Epithelial cell of proximal tubule (primary cell): ENCODE data around the gene CFH. TPM values are rescaled to one million over a fixed set of nuclear protein-coding genes. Genes with fewer than 3 reads are reported as not detected.

Source experiments
- DNase-seq: peaks from one replicate; pipeline ENCODE4 v3.0.0-alpha.2; 2011; ENCODE audit warnings: low read depth
- H3K4me3 ChIP-seq: 2 replicates; pipeline ENCODE4 v1.5.1; 2011; ENCODE audit warnings: low read depth, mild to moderate bottlenecking, low read length
- CTCF ChIP-seq: conservative IDR thresholded peaks from 2 replicates; pipeline ENCODE4 v1.5.1; 2012; ENCODE audit warnings: low read depth, mild to moderate bottlenecking, low read length
- total RNA-seq: library from RNA; depleted of rRNA; stranded (reverse); fragments of >200 nt; gene quantifications from 2 replicates; pipeline ENCODE4 v1.2.3, GENCODE V29; 2015

CFH gene
- total RNA-seq, result 1.4 and 9.2 TPM in 2 replicates

GRCh38 chr1:196651637-196652215, at the start of gene CFH:
Gene CFH, plus strand, starts transcription at chr1:196652043. Its CDS starts 75 bp downstream, at chr1:196652118.
- no peak for TF ChIP-seq CTCF
- no peak for DNase-seq
- H3K4me3 ChIP-seq, result peak within 1 kb of the TSS; percentile 28

GRCh38 chr1:196603651-196604050, 48.2 kb upstream of the CFH start:
- DNase-seq, result no peak
- H3K4me3 ChIP-seq, result no peak overlapping the region
- TF ChIP-seq CTCF, result no peak

- DNase-seq, result no peak
- peak overlapping the region; percentile 72 for H3K4me3 ChIP-seq
- TF ChIP-seq CTCF, result no peak
Measured at GRCh38 chr1:196607981-196608380, 43.9 kb upstream of the CFH start.

- peak; percentile 6 for DNase-seq
- peak; percentile 28 for TF ChIP-seq CTCF
- H3K4me3 ChIP-seq, result peak within 1 kb of the TSS; percentile 72
Measured at GRCh38 chr1:196608390-196609369, 43.2 kb upstream of the CFH start, which contains the start of gene KCNT2. Gene KCNT2, minus strand, starts transcription at chr1:196608440. Its CDS starts 131 bp downstream, at chr1:196608309.

- DNase-seq, result no peak
- H3K4me3 ChIP-seq, result peak overlapping the region; percentile 72
- no peak for TF ChIP-seq CTCF
Measured at GRCh38 chr1:196609370-196609737, 42.5 kb upstream of the CFH start.

GRCh38 chr1:196611873-196612272, 40.0 kb upstream of the CFH start:
- H3K4me3 ChIP-seq, result no peak overlapping the region
- no peak for DNase-seq
- TF ChIP-seq CTCF, result no peak
